SK-N-SH (cell line): ENCODE data around the gene NODAL. TPM values are rescaled to one million over a fixed set of nuclear protein-coding genes. Genes with fewer than 3 reads are reported as not detected.

Experiments used
- CTCF ChIA-PET: fragments of 300-600, 350-600 bp; formaldehyde crosslinking; extraction: SDS; loops from one replicate; lab custom pipeline; 2021; lab: Yijun Ruan, JAX
- POLR2A ChIA-PET: fragments of 350-600 bp; sonication (Branson Sonifier 250); formaldehyde crosslinking; extraction: SDS; loops from one replicate; lab custom pipeline; 2020; ENCODE audit warnings: antibody characterized with exemption, inconsistent platforms; lab: Yijun Ruan, JAX
- DNase-seq: peaks from one replicate; pipeline ENCODE4 v3.0.0; 2012
- H2AFZ ChIP-seq: fragments of 200-600 bp; sonication (generic); 2 replicates; pipeline ENCODE4 v1.8.1; 2016; ENCODE audit warnings: antibody characterized with exemption, mild to moderate bottlenecking, low read depth
- H3F3A ChIP-seq: fragments of 200-600 bp; sonication (generic); replicated peaks from 2 replicates; pipeline ENCODE3; 2016; ENCODE audit warnings: antibody characterized with exemption, mild to moderate bottlenecking; ENCODE audit not compliant: insufficient read depth
- H3K27ac ChIP-seq, 2 experiments: fragments of 200-500 bp in 1 of 2; fragments of 200-600 bp in 1 of 2; sonication (Bioruptor generic) in 1 of 2; sonication (generic), shearing (Covaris generic) in 1 of 2; 2 replicates each; pipeline versions ENCODE4 v1.5.1 to v1.6.1; 2014 to 2016; ENCODE audit warnings: low read depth in 2 of 2, inconsistent platforms in 1 of 2, low read length in 1 of 2, mild to moderate bottlenecking in 1 of 2, mixed read lengths in 1 of 2
- H3K27me3 ChIP-seq: fragments of 200-600 bp; sonication (generic), shearing (Covaris generic); 2 replicates; pipeline ENCODE4 v1.6.1; 2016; ENCODE audit warnings: mixed run types; ENCODE audit not compliant: insufficient read depth
- H3K36me3 ChIP-seq, 2 experiments: fragments of 200-500 bp in 1 of 2; fragments of 200-600 bp in 1 of 2; sonication (Bioruptor generic) in 1 of 2; sonication (generic) in 1 of 2; replicated peaks in 1 of 2; 2 replicates each; pipeline versions ENCODE3 to v1.5.1; 2014 to 2016; ENCODE audit warnings: low read length in 1 of 2, mild to moderate bottlenecking in 1 of 2; ENCODE audit not compliant: insufficient read depth in 2 of 2, control insufficient read depth in 1 of 2
- H3K4me1 ChIP-seq, 2 experiments: fragments of 200-500 bp in 1 of 2; fragments of 200-600 bp in 1 of 2; sonication (Bioruptor generic) in 1 of 2; sonication (generic), shearing (Covaris generic) in 1 of 2; 2 replicates each; pipeline versions ENCODE4 v1.5.1 to v1.6.1; 2014 to 2016; ENCODE audit warnings: low read depth in 1 of 2, low read length in 1 of 2, mixed run types in 1 of 2; ENCODE audit not compliant: insufficient read depth in 2 of 2, control insufficient read depth in 1 of 2
- H3K4me2 ChIP-seq: fragments of 200-600 bp; sonication (generic), shearing (Covaris generic); 2 replicates; pipeline ENCODE4 v1.6.1; 2017; ENCODE audit warnings: mixed run types
- H3K4me3 ChIP-seq, 2 experiments: fragments of 200-500 bp in 1 of 2; fragments of 200-600 bp in 1 of 2; sonication (Bioruptor generic) in 1 of 2; sonication (generic), shearing (Covaris generic) in 1 of 2; 2 replicates each; pipeline versions ENCODE4 v1.5.1 to v1.8.1; 2014 to 2016; ENCODE audit warnings: low read depth in 2 of 2, inconsistent platforms in 1 of 2, low read length in 1 of 2, mild to moderate bottlenecking in 1 of 2, mixed read lengths in 1 of 2, moderate library complexity in 1 of 2
- H3K79me2 ChIP-seq: fragments of 200-600 bp; sonication (generic); 2 replicates; pipeline ENCODE4 v1.8.1; 2017; ENCODE audit warnings: mild to moderate bottlenecking; ENCODE audit not compliant: insufficient read depth
- H3K9ac ChIP-seq: fragments of 200-600 bp; sonication (generic); 2 replicates; pipeline ENCODE4 v1.6.1; 2017; ENCODE audit warnings: mixed run types
- H3K9me2 ChIP-seq: fragments of 200-600 bp; sonication (generic); 2 replicates; pipeline ENCODE4 v1.6.1; 2017; ENCODE audit warnings: mixed run types
- H3K9me3 ChIP-seq: fragments of 200-600 bp; sonication (generic); 2 replicates; pipeline ENCODE4 v1.6.1; 2017; ENCODE audit warnings: mixed run types, mild to moderate bottlenecking, moderate library complexity
- H4K20me1 ChIP-seq: fragments of 200-600 bp; sonication (generic); 2 replicates; pipeline ENCODE4 v1.6.1; 2017; ENCODE audit warnings: mild to moderate bottlenecking, mixed run types; ENCODE audit not compliant: insufficient read depth
- CHD2 ChIP-seq: fragments of 150-350 bp; IDR thresholded peaks from 2 replicates; pipeline ENCODE4 v1.6.1; 2018; ENCODE audit warnings: low read length; ENCODE audit not compliant: partially characterized antibody
- CTCF ChIP-seq: fragments of 200-600 bp; sonication (generic); IDR thresholded peaks from 2 replicates; pipeline ENCODE4 v1.6.1; 2017; ENCODE audit warnings: antibody characterized with exemption, mild to moderate bottlenecking, moderate library complexity
- ELF1 ChIP-seq: IDR thresholded peaks from 2 replicates; pipeline ENCODE4 v1.4.0; 2012
- EP300 ChIP-seq, 2 experiments: IDR thresholded peaks; 2 replicates each; pipeline versions ENCODE4 v1.4.0 to v1.6.1; 2012; ENCODE audit warnings: borderline replicate concordance in 1 of 2, low read depth in 1 of 2, low read length in 1 of 2
- EZH2phosphoT487 ChIP-seq: fragments of 200-600 bp; sonication (generic); IDR thresholded peaks from 2 replicates; pipeline ENCODE4 v1.6.1; 2017; ENCODE audit warnings: low read depth, mixed run types, mild to moderate bottlenecking, antibody characterized with exemption, moderate library complexity, borderline replicate concordance
- FOXM1 ChIP-seq: IDR thresholded peaks from 2 replicates; pipeline ENCODE4 v1.4.0; 2012; ENCODE audit warnings: low read depth, mild to moderate bottlenecking
- GATA2 ChIP-seq: sonication (generic); formaldehyde crosslinking; IDR thresholded peaks from 2 replicates; pipeline ENCODE4 v1.5.0; 2020; ENCODE audit warnings: mild to moderate bottlenecking, missing genetic modification reagents
- JUND ChIP-seq: IDR thresholded peaks from 2 replicates; pipeline ENCODE4 v1.4.0; 2012
- MXI1 ChIP-seq: IDR thresholded peaks from 2 replicates; pipeline ENCODE4 v1.6.1; 2012; ENCODE audit warnings: mild to moderate bottlenecking, low read depth, low read length, improper control_type of control experiment
- NFIC ChIP-seq: IDR thresholded peaks from 2 replicates; pipeline ENCODE4 v1.4.0; 2012; ENCODE audit warnings: borderline replicate concordance
- NRF1 ChIP-seq: IDR thresholded peaks from 2 replicates; pipeline ENCODE4 v1.6.1; 2012; ENCODE audit warnings: low read depth, mild to moderate bottlenecking, low read length
- PBX3 ChIP-seq: IDR thresholded peaks from 2 replicates; pipeline ENCODE4; 2012
- POLR2AphosphoS5 ChIP-seq: IDR thresholded peaks from 2 replicates; pipeline ENCODE4 v1.6.1; 2012; ENCODE audit warnings: low read depth, low read length
- RAD21 ChIP-seq: IDR thresholded peaks from 2 replicates; pipeline ENCODE4 v1.6.1; 2012; ENCODE audit warnings: mild to moderate bottlenecking, low read length
- REST ChIP-seq: IDR thresholded peaks from 2 replicates; pipeline ENCODE4 v1.6.1; 2012; ENCODE audit warnings: mild to moderate bottlenecking, low read depth, low read length, moderate library complexity
- RFX5 ChIP-seq: IDR thresholded peaks from 2 replicates; pipeline ENCODE4 v1.6.1; 2012; ENCODE audit warnings: mild to moderate bottlenecking, improper control_type of control experiment, low read length
- RXRA ChIP-seq: IDR thresholded peaks from 2 replicates; pipeline ENCODE4 v1.4.0; 2012; ENCODE audit warnings: low read depth, mild to moderate bottlenecking, borderline replicate concordance
- SMC3 ChIP-seq: IDR thresholded peaks from 2 replicates; pipeline ENCODE4 v1.6.1; 2012; ENCODE audit warnings: low read depth, low read length, improper control_type of control experiment
- WGBS: methylation state at CpG from one replicate; pipeline ENCODE4 v1.1.6; 2017; ENCODE audit warnings: low lambda C conversion rate; 5-methylcytosine and 5-hydroxymethylcytosine counted together
- polyA plus RNA-seq, 3 experiments: library from polyadenylated mRNA; depleted of rRNA; stranded (reverse); fragments of >200 nt; gene quantifications; 2 replicates each; pipeline ENCODE4 v1.2.3, GENCODE V29; 2012

Gene NODAL
- polyA plus RNA-seq, 1 of the 3 experiments (the other 2 are of a cell fraction): not detected

- Histone ChIP-seq H3K79me2 (no peaks in the 10 kb centered on the region), H3K4me1 (peaks cover 0 to 65% of the 10 kb centered on the region in 2 experiments; a peak in 1 of 4 replicates), H3K9ac (no peak overlapping the region), H3K27ac (peak overlapping the region in 1 of 2 experiments; percentile 34; a peak in 1 of 4 replicates), H2AFZ (no peak overlapping the region), H3K27me3 (peaks cover 36% of the 10 kb centered on the region; the same call in 1 of the 2 replicates), H3F3A (no peaks in the 10 kb centered on the region), H3K9me2 (no peaks in the 10 kb centered on the region), H4K20me1 (no peaks in the 10 kb centered on the region), H3K36me3 (no peaks in the 10 kb centered on the region), H3K9me3 (no peaks in the 10 kb centered on the region), H3K4me2 (peak overlapping the region; percentile 82; the same call in 1 of the 2 replicates), H3K4me3 (peak overlapping the region; percentile 49 to 53)
- ChIA-PET POLR2A (no interaction called here), CTCF (interaction anchor here (0.9 to 2.5 kb wide), 3 partner anchors 17 to 62 kb away, joined by 3 to 12 read pairs (median 4); no protein-coding TSS in a partner anchor)
- no peak for DNase-seq
- 46% methylated on average over 4 of the region's 11 CpGs for WGBS
- TF ChIP-seq GATA2 (CRISPR knock-in tag) (no peak), EZH2phosphoT487 (no peak), ELF1 (no peak), POLR2AphosphoS5 (no peak), MXI1 (no peak), SMC3 (no peak), JUND (no peak), PBX3 (no peak), NRF1 (no peak), EP300 (IDR thresholded peaks at IDR 0.05; ENCODE audit: borderline replicate concordance in 1 of 2, low read depth in 1 of 2, low read length in 1 of 2) (no peak), FOXM1 (no peak)
These were observed 37.7 kb upstream of the NODAL start for GRCh38 chr10:70479165-70479581.

GRCh38 chr10:70478191-70479164 lies 37.0 kb upstream of the NODAL start, which contains the start of gene PALD1:
PALD1 (plus strand) TSS chr10:70478767; CDS start chr10:70525952, 47,185 bp downstream.
- no peaks in the 10 kb centered on the region for H3K79me2 ChIP-seq
- H3K27me3 ChIP-seq: peaks cover 42% of the 10 kb centered on the region; the same call in 1 of the 2 replicates
- no peak within 1 kb of the TSS; the same call in 1 of the 2 replicates for H3K9ac ChIP-seq
- 0% methylated on average over 14 of the region's 110 CpGs for WGBS
- peak within 1 kb of the TSS; percentile 46; the same call in 1 of the 2 replicates for H2AFZ ChIP-seq
- TF ChIP-seq RXRA (no peak), RFX5 (no peak), MXI1 (peak; percentile 38; the same call in 1 of the 2 replicates), RAD21 (no peak), CHD2 (peak; percentile 78), NFIC (no peak), REST (no peak), CTCF (no peak), NRF1 (peak; percentile 13; the same call in 1 of the 2 replicates), EZH2phosphoT487 (no peak)
- H3K36me3 ChIP-seq: no peaks in the 10 kb centered on the region
- no peaks in the 10 kb centered on the region for H3K9me2 ChIP-seq
- no peaks in the 10 kb centered on the region for H3F3A ChIP-seq
- H4K20me1 ChIP-seq: no peaks in the 10 kb centered on the region
- peak within 1 kb of the TSS; percentile 49 to 53 for H3K4me3 ChIP-seq
- CTCF ChIA-PET: interaction anchor here (0.6 to 6.5 kb wide), 6 partner anchors 9 to 60 kb away, joined by 3 to 44 read pairs (median 4); no protein-coding TSS in a partner anchor
- peak within 1 kb of the TSS; percentile 82 for H3K4me2 ChIP-seq
- peaks cover 0 to 62% of the 10 kb centered on the region in 2 experiments; a peak in 1 of 4 replicates for H3K4me1 ChIP-seq
- POLR2A ChIA-PET: interaction anchor here (0.8 to 1.5 kb wide), 3 partner anchors 11 to 22 kb away, joined by 3 to 4 read pairs (median 3); no protein-coding TSS in a partner anchor
- peak; percentile 96 for DNase-seq
- no peaks in the 10 kb centered on the region for H3K9me3 ChIP-seq
- peak within 1 kb of the TSS in 1 of 2 experiments; percentile 50; a peak in 1 of 4 replicates for H3K27ac ChIP-seq
